Measurements from ENCODE around the gene CCDC54. TPM values are rescaled to one million over a fixed set of nuclear protein-coding genes. Genes with fewer than 3 reads are reported as not detected.

The CCDC54 gene
- total RNA-seq, 1 donor from 2014 or later = not detected

- peaks cover 7% of the 10 kb centered on the region for H3K36me3 Mint-ChIP-seq
- H3K27me3 Mint-ChIP-seq (ENCODE audit: low read depth) = no peaks in the 10 kb centered on the region
- H3K4me3 Mint-ChIP-seq = no peak overlapping the region
- peaks cover 12% of the 10 kb centered on the region for H3K9me3 Mint-ChIP-seq
- H3K4me1 Mint-ChIP-seq = peaks cover 13% of the 10 kb centered on the region
- peak overlapping the region; percentile 89 for H3K27ac Mint-ChIP-seq
- no peak for TF ChIP-seq CTCF (IDR thresholded peaks at IDR 0.05; ENCODE audit: unreplicated experiment)
- DNase-seq (ENCODE audit: low spot score in 2 of 2, unreplicated experiment in 2 of 2) = no peak
These were observed 38.9 kb downstream of the CCDC54 start for GRCh38 chr3:107416138-107416537.

- no peak for DNase-seq (ENCODE audit: low spot score in 2 of 2, unreplicated experiment in 2 of 2)
- Mint-ChIP-seq H3K9me3 (peaks cover 12% of the 10 kb centered on the region), H3K4me3 (no peak overlapping the region), H3K27ac (peak overlapping the region; percentile 89), H3K4me1 (peaks cover 16% of the 10 kb centered on the region), H3K36me3 (peaks cover 7% of the 10 kb centered on the region), H3K27me3 (ENCODE audit: low read depth) (no peaks in the 10 kb centered on the region)
- no peak for TF ChIP-seq CTCF (IDR thresholded peaks at IDR 0.05; ENCODE audit: unreplicated experiment)
These were observed 39.6 kb downstream of the CCDC54 start for GRCh38 chr3:107416886-107417285.

GRCh38 chr3:107421170-107421792, 44.0 kb downstream of the CCDC54 start:
- Mint-ChIP-seq H3K27ac (peak overlapping the region; percentile 94), H3K9me3 (peaks cover 12% of the 10 kb centered on the region), H3K27me3 (ENCODE audit: low read depth) (no peaks in the 10 kb centered on the region), H3K4me1 (peaks cover 15% of the 10 kb centered on the region), H3K4me3 (peak overlapping the region; percentile 74), H3K36me3 (peaks cover 7% of the 10 kb centered on the region)
- no peak for DNase-seq (ENCODE audit: low spot score in 2 of 2, unreplicated experiment in 2 of 2)
- peak; percentile 66 for TF ChIP-seq CTCF (IDR thresholded peaks at IDR 0.05; ENCODE audit: unreplicated experiment)

GRCh38 chr3:107421881-107422280, 44.6 kb downstream of the CCDC54 start:
- Mint-ChIP-seq H3K4me3 (no peak overlapping the region), H3K27me3 (ENCODE audit: low read depth) (no peaks in the 10 kb centered on the region), H3K4me1 (peaks cover 12% of the 10 kb centered on the region), H3K36me3 (peaks cover 6% of the 10 kb centered on the region), H3K27ac (no peak overlapping the region), H3K9me3 (peaks cover 10% of the 10 kb centered on the region)
- no peak for DNase-seq (ENCODE audit: low spot score in 2 of 2, unreplicated experiment in 2 of 2)
- TF ChIP-seq CTCF (IDR thresholded peaks at IDR 0.05; ENCODE audit: unreplicated experiment) = no peak

GRCh38 chr3:107425033-107425432, 47.8 kb downstream of the CCDC54 start:
- peaks cover 9% of the 10 kb centered on the region for H3K4me1 Mint-ChIP-seq
- no peak overlapping the region for H3K27ac Mint-ChIP-seq
- DNase-seq (ENCODE audit: low spot score in 2 of 2, unreplicated experiment in 2 of 2) = no peak
- H3K9me3 Mint-ChIP-seq = no peaks in the 10 kb centered on the region
- H3K36me3 Mint-ChIP-seq = no peaks in the 10 kb centered on the region
- H3K4me3 Mint-ChIP-seq = no peak overlapping the region
- H3K27me3 Mint-ChIP-seq (ENCODE audit: low read depth) = no peaks in the 10 kb centered on the region
- TF ChIP-seq CTCF (IDR thresholded peaks at IDR 0.05; ENCODE audit: unreplicated experiment) = no peak
